Loucy (cell line): ENCODE data around the gene FOXRED1.

Experiments used
- H2AFZ ChIP-seq: fragments of 200-600 bp; sonication (generic); 2 replicates; pipeline ENCODE4 v1.6.0; 2016; ENCODE audit warnings: antibody characterized with exemption, mild to moderate bottlenecking, low read length, moderate library complexity
- H3F3A ChIP-seq: fragments of 200-600 bp; 2 replicates; pipeline ENCODE4 v1.6.0; 2016; ENCODE audit warnings: antibody characterized with exemption, low read depth, mild to moderate bottlenecking
- H3K27me3 ChIP-seq: fragments of 200-600 bp; sonication (generic); 2 replicates; pipeline ENCODE4 v1.6.1; 2014; ENCODE audit warnings: low read length, mild to moderate bottlenecking; ENCODE audit not compliant: insufficient read depth, poor library complexity, severe bottlenecking
- H3K36me3 ChIP-seq: fragments of 200-600 bp; sonication (generic); 2 replicates; pipeline ENCODE4 v1.6.1; 2016; ENCODE audit warnings: low read length; ENCODE audit not compliant: insufficient read depth
- H3K4me1 ChIP-seq: fragments of 200-600 bp; sonication (generic); 2 replicates; pipeline ENCODE4 v1.5.1; 2014; ENCODE audit warnings: low read length, mild to moderate bottlenecking; ENCODE audit not compliant: insufficient read depth, poor library complexity, severe bottlenecking
- H3K4me2 ChIP-seq: fragments of 200-600 bp; sonication (generic); 2 replicates; pipeline ENCODE4 v1.6.0; 2014; ENCODE audit warnings: antibody characterized with exemption, low read length, low read depth, mild to moderate bottlenecking; ENCODE audit not compliant: poor library complexity, severe bottlenecking
- H3K4me3 ChIP-seq: fragments of 200-600 bp; sonication (generic); 2 replicates; pipeline ENCODE4 v1.5.1; 2014; ENCODE audit warnings: low read length, mild to moderate bottlenecking, mixed read lengths; ENCODE audit not compliant: poor library complexity, severe bottlenecking
- H3K79me2 ChIP-seq: fragments of 200-600 bp; sonication (generic); 2 replicates; pipeline ENCODE4 v1.6.1; 2014; ENCODE audit warnings: low read length; ENCODE audit not compliant: insufficient read depth
- H3K9ac ChIP-seq: fragments of 200-600 bp; sonication (generic); 2 replicates; pipeline ENCODE4 v1.6.0; 2014; ENCODE audit warnings: mild to moderate bottlenecking, low read depth, low read length, moderate library complexity; ENCODE audit not compliant: poor library complexity, severe bottlenecking
- H3K9me2 ChIP-seq: fragments of 200-600 bp; sonication (generic); replicated peaks from 2 replicates; pipeline ENCODE4 v1.6.1; 2016; ENCODE audit warnings: low read depth, low read length, mixed read lengths
- H3K9me3 ChIP-seq: fragments of 200-600 bp; sonication (generic); 2 replicates; pipeline ENCODE4 v1.6.1; 2014; ENCODE audit warnings: mild to moderate bottlenecking, antibody characterized with exemption, low read length, low read depth; ENCODE audit not compliant: insufficient read depth
- H4K20me1 ChIP-seq: fragments of 200-600 bp; sonication (generic); 2 replicates; pipeline ENCODE4 v1.6.0; 2014; ENCODE audit warnings: antibody characterized with exemption, low read length, mild to moderate bottlenecking; ENCODE audit not compliant: insufficient read depth, poor library complexity, severe bottlenecking
- CTCF ChIP-seq: fragments of 200-600 bp; sonication (generic); conservative IDR thresholded peaks from 2 replicates; pipeline ENCODE4 v1.5.1; 2014; ENCODE audit warnings: mild to moderate bottlenecking, antibody characterized with exemption, low read length
- EZH2phosphoT487 ChIP-seq: fragments of 200-600 bp; IDR thresholded peaks from 2 replicates; pipeline ENCODE4 v1.6.1; 2018; ENCODE audit warnings: antibody characterized with exemption, mild to moderate bottlenecking, moderate library complexity, borderline replicate concordance

Gene FOXRED1

GRCh38 chr11:126256216-126256615 lies 12.7 kb upstream of the FOXRED1 start:
- Histone ChIP-seq H2AFZ (no peak overlapping the region), H3K4me1 (no peaks in the 10 kb centered on the region), H3K27me3 (no peaks in the 10 kb centered on the region), H3K4me3 (no peak overlapping the region), H3K79me2 (no peaks in the 10 kb centered on the region), H4K20me1 (no peaks in the 10 kb centered on the region), H3K9me3 (no peaks in the 10 kb centered on the region), H3K9me2 (no peaks in the 10 kb centered on the region), H3K4me2 (no peak overlapping the region), H3K9ac (no peak overlapping the region), H3F3A (no peaks in the 10 kb centered on the region), H3K36me3 (peaks cover 54% of the 10 kb centered on the region; the same call in 1 of the 2 replicates)
- TF ChIP-seq CTCF = no peak
- TF ChIP-seq EZH2phosphoT487 = no peak

GRCh38 chr11:126257144-126257543 lies 11.8 kb upstream of the FOXRED1 start:
- no peak overlapping the region for H2AFZ ChIP-seq
- no peaks in the 10 kb centered on the region for H3K79me2 ChIP-seq
- no peaks in the 10 kb centered on the region for H3K9me2 ChIP-seq
- no peaks in the 10 kb centered on the region for H3K4me1 ChIP-seq
- H4K20me1 ChIP-seq = no peaks in the 10 kb centered on the region
- no peak overlapping the region for H3K4me2 ChIP-seq
- H3K36me3 ChIP-seq = peaks cover 52% of the 10 kb centered on the region; the same call in 1 of the 2 replicates
- no peaks in the 10 kb centered on the region for H3F3A ChIP-seq
- TF ChIP-seq EZH2phosphoT487 (no peak), CTCF (no peak)
- H3K27me3 ChIP-seq = no peaks in the 10 kb centered on the region
- no peaks in the 10 kb centered on the region for H3K9me3 ChIP-seq
- no peak overlapping the region for H3K4me3 ChIP-seq
- no peak overlapping the region for H3K9ac ChIP-seq

- Histone ChIP-seq H3K4me2 (no peak overlapping the region), H3K9me2 (no peaks in the 10 kb centered on the region), H3K79me2 (no peaks in the 10 kb centered on the region), H3K9me3 (no peaks in the 10 kb centered on the region), H3F3A (no peaks in the 10 kb centered on the region), H3K36me3 (peaks cover 53% of the 10 kb centered on the region; the same call in 1 of the 2 replicates), H2AFZ (no peak overlapping the region), H3K27me3 (no peaks in the 10 kb centered on the region), H4K20me1 (no peaks in the 10 kb centered on the region), H3K4me1 (no peaks in the 10 kb centered on the region), H3K4me3 (no peak overlapping the region), H3K9ac (no peak overlapping the region)
- TF ChIP-seq CTCF (no peak), EZH2phosphoT487 (no peak)
These were observed 11.2 kb upstream of the FOXRED1 start for GRCh38 chr11:126257764-126258163.
